Islet of Langerhans (tissue), 1 donor: ENCODE data around the gene TAF7L.
A peak's percentile ranks its signal among the peaks of the same experiment; 100 is the strongest.
"Not testable (repeated sequence)": the region's sequence is repeated elsewhere in the genome, so short reads cannot be mapped to it uniquely, and the experiment has no call there.

Experiments
- FAIRE-seq: peaks from one replicate; lab custom pipeline; 2011; peaks lifted over from hg19 to GRCh38; lab: Jason Lieb, UNC

The TAF7L gene, protein sequence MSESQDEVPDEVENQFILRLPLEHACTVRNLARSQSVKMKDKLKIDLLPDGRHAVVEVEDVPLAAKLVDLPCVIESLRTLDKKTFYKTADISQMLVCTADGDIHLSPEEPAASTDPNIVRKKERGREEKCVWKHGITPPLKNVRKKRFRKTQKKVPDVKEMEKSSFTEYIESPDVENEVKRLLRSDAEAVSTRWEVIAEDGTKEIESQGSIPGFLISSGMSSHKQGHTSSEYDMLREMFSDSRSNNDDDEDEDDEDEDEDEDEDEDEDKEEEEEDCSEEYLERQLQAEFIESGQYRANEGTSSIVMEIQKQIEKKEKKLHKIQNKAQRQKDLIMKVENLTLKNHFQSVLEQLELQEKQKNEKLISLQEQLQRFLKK

DNA sequence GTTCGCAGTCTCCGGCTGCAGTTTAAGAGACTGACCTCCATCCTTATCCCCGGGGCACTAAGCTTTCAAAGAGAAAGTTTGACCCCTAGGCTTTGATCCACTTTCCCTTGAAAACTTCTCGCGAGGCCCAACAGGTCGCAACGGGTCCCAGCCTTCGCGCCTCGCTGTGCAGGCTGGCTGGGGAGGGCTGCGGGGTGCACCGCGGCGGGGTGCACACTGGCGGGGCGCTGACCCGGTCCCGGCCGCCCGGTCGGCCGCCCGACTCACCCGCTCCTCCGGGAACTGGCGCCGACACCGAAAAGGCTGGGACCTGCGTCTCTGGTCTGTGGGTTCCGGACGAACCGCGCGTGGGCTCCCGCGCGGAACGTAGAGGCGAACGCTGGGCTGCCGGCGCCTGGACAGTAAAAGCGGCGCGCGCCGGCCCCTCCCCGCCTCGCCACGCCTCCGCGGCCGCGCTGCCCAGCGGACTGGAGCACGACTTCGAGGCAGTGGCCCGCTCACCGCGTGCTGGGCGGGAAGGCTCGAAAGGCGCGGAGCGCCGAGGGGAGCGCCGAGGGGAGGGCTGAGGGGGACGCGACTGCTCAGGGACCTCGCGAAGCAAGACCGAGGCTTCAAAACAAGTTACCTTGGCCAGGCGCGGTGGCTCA lies at the start of gene TAF7L:
Gene TAF7L (minus strand): TSS at position 378 of the 647 bp plus-strand sequence. CDS start 3,791 bp downstream, outside the sequence.
- no peak for FAIRE-seq

DNA sequence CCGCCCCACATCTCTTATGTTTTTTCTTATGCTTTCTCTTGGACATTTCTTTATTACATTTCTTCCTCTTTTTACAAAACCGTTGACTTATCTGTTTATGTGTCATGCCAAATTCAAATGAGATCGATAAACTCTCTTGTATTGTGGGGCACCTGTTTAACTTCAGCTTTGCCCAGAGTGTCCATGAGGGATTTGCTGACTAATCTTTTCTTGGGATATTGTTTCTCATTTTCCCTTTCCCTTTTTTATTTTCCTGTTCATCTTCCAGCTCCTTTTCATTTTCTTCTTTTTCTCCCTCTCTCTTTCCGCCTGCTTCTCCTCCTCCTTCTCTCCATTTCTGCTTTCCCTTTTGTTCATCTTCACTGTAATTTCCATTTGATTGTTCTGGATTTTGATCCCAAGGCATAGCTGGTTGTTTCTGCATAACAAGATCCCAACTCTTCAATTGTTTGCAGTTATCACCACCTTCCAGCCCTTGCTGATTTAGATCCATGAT lies 46.7 kb upstream of the TAF7L start:
- FAIRE-seq = no peak

- FAIRE-seq = not testable (repeated sequence)
Measured at GRCh38 chrX:101334310-101334709, 43.2 kb upstream of the TAF7L start.

- FAIRE-seq = not testable (repeated sequence)
Measured at GRCh38 chrX:101326600-101326999, 35.5 kb upstream of the TAF7L start.

GRCh38 chrX:101303790-101304189 lies 12.7 kb upstream of the TAF7L start:
- peak; percentile 89 for FAIRE-seq

DNA sequence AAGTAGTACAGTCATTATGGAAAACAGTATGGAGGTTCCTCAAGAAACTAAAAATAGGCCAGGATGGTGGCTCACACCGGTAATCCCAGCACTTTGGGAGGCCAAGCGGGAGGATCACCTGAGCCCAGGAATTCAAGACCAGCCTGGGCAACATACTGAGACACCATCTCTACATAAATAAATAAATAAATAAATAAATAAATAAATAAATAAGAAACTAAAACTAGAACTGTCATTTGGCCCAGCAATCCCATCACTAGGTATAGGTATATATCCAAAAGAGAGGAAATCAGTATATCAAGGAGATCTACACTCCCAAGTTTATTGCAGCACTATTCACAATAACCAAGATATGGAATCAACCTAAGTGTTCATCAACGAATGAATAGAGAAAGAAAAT lies 4.5 kb upstream of the TAF7L start:
- not testable (repeated sequence) for FAIRE-seq

DNA sequence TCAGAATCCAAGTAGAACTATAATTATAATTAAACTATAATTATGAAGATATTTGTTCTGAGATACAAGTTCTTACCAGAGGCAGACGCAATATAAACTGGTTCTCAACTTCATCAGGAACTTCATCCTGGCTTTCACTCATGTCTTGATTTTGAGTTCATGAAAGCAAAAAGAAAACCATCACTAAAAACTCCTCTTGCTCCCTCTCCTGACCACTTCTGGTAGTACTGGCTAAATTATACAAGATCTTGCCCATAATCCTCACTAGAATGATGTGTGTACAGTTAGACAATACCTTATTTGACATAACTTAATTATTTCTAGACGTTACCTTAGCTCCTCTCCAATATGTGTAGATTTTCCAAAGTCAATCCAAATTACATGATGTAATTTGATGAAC lies 3.7 kb downstream of the TAF7L start:
- peak; percentile 99 for FAIRE-seq

DNA sequence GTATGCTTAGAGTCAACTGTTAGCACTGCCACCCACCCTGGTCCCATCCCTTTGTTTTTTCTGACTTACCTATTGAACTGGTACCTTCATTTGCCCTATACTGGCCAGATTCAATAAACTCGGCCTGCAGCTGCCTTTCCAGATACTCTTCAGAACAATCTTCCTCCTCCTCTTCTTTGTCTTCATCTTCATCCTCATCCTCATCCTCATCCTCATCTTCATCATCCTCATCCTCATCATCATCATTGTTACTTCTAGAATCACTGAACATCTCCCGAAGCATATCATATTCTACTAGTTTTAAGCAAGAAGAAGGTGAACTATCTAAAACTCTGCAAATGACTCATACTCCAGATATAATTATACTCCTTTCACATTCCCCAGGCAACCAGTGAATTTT lies 14.9 kb downstream of the TAF7L start:
- FAIRE-seq = no peak

GRCh38 chrX:101274198-101274597 lies 16.9 kb downstream of the TAF7L start:
- no peak for FAIRE-seq

GRCh38 chrX:101265869-101266428 lies 25.2 kb downstream of the TAF7L start:
- no peak for FAIRE-seq

GRCh38 chrX:101263766-101264165 lies 27.4 kb downstream of the TAF7L start:
- no peak for FAIRE-seq

GRCh38 chrX:101262590-101262989 lies 28.5 kb downstream of the TAF7L start:
- no peak for FAIRE-seq

- FAIRE-seq = no peak
Measured at GRCh38 chrX:101260435-101260834, 30.7 kb downstream of the TAF7L start.

GRCh38 chrX:101258259-101258581 lies 32.9 kb downstream of the TAF7L start:
- FAIRE-seq = no peak

- FAIRE-seq = no peak
Measured at GRCh38 chrX:101257448-101258258, 33.5 kb downstream of the TAF7L start.

DNA sequence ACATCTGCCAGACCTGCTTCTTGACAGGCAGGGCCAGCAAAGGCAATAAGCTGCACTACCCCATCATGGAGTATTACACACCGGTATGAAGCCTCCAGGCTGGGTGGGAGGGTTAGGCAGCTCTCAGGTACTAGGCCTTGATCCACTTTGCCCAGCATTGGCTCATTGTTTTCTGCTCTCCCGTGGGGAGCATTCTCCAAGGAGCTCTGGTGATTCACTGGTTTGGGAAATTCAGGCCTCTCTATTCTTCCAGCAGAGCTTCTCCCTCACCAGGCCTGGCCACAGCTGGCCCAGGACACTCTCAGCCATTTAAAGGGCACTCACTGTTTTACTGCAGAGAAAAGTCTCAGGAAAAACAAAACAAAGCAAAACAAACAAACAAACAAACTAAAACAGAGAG lies 38.5 kb downstream of the TAF7L start:
- no peak for FAIRE-seq

DNA sequence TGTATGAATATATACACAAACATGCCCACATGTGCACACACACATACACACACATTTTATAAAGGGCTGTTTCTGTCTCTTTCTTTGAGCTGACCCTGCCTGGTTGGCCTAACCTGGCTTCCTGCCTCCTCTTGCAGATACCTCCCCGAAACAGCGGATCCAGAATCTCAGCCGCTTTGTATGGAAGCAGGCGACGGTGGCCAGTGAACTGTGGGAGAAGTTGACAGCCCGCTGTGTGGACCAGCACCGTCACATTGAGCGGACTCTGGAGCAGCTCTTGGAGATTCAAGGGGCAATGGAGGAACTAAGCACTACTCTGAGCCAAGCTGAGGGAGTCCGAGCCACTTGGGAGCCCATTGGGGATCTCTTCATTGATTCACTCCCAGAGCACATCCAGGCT lies 49.6 kb downstream of the TAF7L start:
- FAIRE-seq = no peak

GRCh38 chrX:101237041-101237440 lies 54.1 kb downstream of the TAF7L start:
- FAIRE-seq = no peak

- FAIRE-seq = no peak
Measured at GRCh38 chrX:101232316-101232715, 58.8 kb downstream of the TAF7L start.

GRCh38 chrX:101231080-101231479 lies 60.1 kb downstream of the TAF7L start:
- FAIRE-seq = no peak

DNA sequence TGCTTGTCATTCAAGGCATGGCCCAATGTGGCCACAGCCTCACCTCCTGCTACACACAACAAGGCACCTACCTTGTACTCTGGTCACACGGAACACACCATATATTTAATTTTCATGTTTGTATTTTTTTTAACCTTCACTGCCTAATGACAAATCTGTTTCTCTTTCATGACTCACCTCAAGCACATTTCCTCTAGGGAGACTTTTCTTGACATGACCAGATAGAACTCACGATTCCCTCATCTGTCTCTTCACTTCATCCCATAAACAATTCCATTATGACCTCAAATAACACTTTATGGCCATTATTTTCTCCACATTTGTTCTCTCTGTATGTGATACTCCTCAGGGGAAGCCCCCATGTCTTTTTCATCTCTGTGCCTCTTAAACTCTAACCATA lies 60.5 kb downstream of the TAF7L start:
- no peak for FAIRE-seq

DNA sequence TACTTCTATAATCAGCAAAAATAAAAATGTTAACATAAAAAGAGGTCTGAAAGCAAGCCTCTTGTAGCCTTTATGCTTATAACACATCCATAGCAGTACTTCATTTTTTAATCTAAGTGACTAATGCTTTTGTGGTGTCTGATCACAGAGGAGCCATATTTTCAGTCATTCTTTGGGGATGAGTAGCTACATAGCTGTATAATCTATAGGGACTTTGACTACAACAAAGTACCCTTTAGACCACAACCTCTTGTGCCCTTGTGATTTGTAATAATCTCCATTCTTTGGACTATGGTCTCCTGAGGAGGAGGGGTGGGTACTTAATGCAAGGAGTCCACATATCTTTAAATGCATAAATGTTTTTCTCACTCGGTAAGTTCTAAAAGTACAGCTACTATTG lies 62.0 kb downstream of the TAF7L start:
- FAIRE-seq = no peak

DNA sequence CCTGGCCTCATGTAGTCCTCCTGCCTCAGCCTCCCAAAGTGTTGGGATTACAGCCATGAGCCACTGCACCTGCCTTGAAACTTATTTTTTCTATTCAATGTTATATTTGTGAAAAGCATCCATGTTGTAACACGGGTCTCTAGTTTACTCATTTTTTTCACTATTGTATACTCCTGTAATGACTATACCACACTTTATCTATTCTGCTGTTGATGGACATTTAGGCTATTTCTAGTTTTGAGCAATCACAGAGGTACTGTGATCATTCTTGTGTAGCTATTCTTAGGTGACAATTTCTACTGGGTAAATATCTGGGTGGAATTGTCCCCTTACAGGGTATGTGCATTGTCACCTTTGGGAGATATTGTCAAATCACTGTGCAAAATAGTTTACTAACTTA lies 67.9 kb downstream of the TAF7L start:
- FAIRE-seq = no peak
